HEK293T (cell line): ENCODE data around the gene TXNL4A.

Experiments used
- ARNT ChIP-seq: fragments of 450-650 bp; IDR thresholded peaks from 2 replicates; pipeline ENCODE4 v1.6.1; 2017; ENCODE audit warnings: mild to moderate bottlenecking
- CTBP1 ChIP-seq: fragments of 450-650 bp; IDR thresholded peaks from 2 replicates; pipeline ENCODE4 v1.6.1; 2016; ENCODE audit warnings: borderline replicate concordance
- ELF4 ChIP-seq: fragments of 450-650 bp; IDR thresholded peaks from 2 replicates; pipeline ENCODE4 v1.6.1; 2017; ENCODE audit warnings: antibody characterized with exemption
- FOXA1 ChIP-seq: fragments of 450-650 bp; IDR thresholded peaks from 2 replicates; pipeline ENCODE4 v1.6.1; 2016; ENCODE audit warnings: mild to moderate bottlenecking
- FOXK2 ChIP-seq: fragments of 450-650 bp; IDR thresholded peaks from 2 replicates; pipeline ENCODE4 v1.6.1; 2016; ENCODE audit warnings: mild to moderate bottlenecking
- FOXM1 ChIP-seq: fragments of 450-650 bp; IDR thresholded peaks from 2 replicates; pipeline ENCODE4 v1.6.1; 2017; ENCODE audit warnings: mild to moderate bottlenecking, borderline replicate concordance
- HDGF ChIP-seq: fragments of 450-650 bp; IDR thresholded peaks from 2 replicates; pipeline ENCODE4 v1.6.1; 2017; ENCODE audit warnings: antibody characterized with exemption, borderline replicate concordance
- SP1 ChIP-seq: fragments of 450-650 bp; IDR thresholded peaks from 2 replicates; pipeline ENCODE4 v1.6.1; 2017
- SUZ12 ChIP-seq: fragments of 450-650 bp; IDR thresholded peaks from 2 replicates; pipeline ENCODE4 v1.6.1; 2016; ENCODE audit warnings: mild to moderate bottlenecking
- TARDBP ChIP-seq: fragments of 450-650 bp; IDR thresholded peaks from 2 replicates; pipeline ENCODE4 v1.6.1; 2016
- ZNF384 ChIP-seq: fragments of 450-650 bp; IDR thresholded peaks from 2 replicates; pipeline ENCODE4 v1.6.1; 2016
- TF ChIP-seq, protein P1 (sequence below): fragments of 450-650 bp; IDR thresholded peaks from 2 replicates; pipeline ENCODE4 v1.6.1; 2016

DNA sequence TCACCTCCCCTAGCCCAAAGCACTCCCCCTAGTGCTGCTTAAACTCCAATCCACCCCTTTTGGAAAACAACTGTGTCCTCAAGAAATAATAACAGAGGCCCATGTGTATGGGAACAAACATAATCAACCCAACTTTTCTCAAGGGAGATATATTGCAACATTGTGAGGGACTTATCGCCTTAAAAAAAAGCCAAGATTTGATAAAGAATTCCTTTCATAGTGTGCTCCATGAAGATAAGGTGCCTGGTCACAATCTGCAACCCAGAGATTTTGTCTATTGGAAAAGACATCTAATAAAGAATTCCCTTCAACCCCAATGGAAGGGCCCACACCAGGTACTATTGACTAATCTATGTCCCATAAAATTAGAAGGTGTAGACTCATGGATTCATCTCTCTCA, 41.3 kb upstream of the TXNL4A start:
- no peak for TF ChIP-seq SP1
- TF ChIP-seq, protein P1, sequence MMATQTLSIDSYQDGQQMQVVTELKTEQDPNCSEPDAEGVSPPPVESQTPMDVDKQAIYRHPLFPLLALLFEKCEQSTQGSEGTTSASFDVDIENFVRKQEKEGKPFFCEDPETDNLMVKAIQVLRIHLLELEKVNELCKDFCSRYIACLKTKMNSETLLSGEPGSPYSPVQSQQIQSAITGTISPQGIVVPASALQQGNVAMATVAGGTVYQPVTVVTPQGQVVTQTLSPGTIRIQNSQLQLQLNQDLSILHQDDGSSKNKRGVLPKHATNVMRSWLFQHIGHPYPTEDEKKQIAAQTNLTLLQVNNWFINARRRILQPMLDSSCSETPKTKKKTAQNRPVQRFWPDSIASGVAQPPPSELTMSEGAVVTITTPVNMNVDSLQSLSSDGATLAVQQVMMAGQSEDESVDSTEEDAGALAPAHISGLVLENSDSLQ = no peak
- TF ChIP-seq FOXM1 = no peak
- no peak for TF ChIP-seq ZNF384
- no peak for TF ChIP-seq SUZ12
- no peak for TF ChIP-seq ARNT
- TF ChIP-seq CTBP1 = no peak
- no peak for TF ChIP-seq ELF4
- no peak for TF ChIP-seq TARDBP
- no peak for TF ChIP-seq FOXA1
- TF ChIP-seq HDGF = no peak
- TF ChIP-seq FOXK2 = no peak
